AG09309 (cell line): Measurements from ENCODE around the gene MICAL3.
"Not testable (repeated sequence)": the region's sequence is repeated elsewhere in the genome, so short reads cannot be mapped to it uniquely, and the experiment has no call there.

Experiments
- DNase-seq: peaks from one replicate; pipeline ENCODE4 v3.0.0-alpha.2; 2010; ENCODE audit warnings: low read depth
- H3K4me3 ChIP-seq: 2 replicates; pipeline ENCODE4 v1.5.1; 2011; ENCODE audit warnings: mild to moderate bottlenecking, low read depth, low read length, moderate library complexity; ENCODE audit not compliant: control insufficient read depth
- TF ChIP-seq, protein P1 (sequence below): IDR thresholded peaks from 2 replicates; pipeline ENCODE4 v1.5.1; 2011; ENCODE audit warnings: mild to moderate bottlenecking, low read depth, low read length, inconsistent platforms; ENCODE audit not compliant: insufficient read depth, control insufficient read depth; ENCODE audit errors: missing control alignments

MICAL3 gene

DNA sequence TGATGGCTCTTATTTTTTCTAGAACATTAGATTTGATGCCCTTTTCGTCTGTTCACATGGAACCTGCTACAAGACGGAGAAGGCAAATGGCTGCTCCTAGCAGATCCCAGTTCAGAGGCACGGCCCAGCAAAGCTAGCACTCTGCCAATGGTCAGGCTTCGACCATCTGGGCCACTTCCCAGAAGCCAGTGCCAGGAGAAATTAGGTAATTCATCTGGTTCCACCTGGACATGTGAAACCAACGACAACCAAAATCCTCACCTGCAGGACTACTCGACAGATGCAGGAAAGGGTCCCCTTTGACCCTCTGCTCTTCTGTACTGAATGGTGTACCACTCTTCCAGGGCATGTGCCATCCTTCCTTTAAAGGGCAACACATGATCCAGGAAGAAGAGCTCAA, 25.4 kb downstream of the MICAL3 start:
- no peak overlapping the region for H3K4me3 ChIP-seq
- DNase-seq = no peak
- TF ChIP-seq, protein P1, sequence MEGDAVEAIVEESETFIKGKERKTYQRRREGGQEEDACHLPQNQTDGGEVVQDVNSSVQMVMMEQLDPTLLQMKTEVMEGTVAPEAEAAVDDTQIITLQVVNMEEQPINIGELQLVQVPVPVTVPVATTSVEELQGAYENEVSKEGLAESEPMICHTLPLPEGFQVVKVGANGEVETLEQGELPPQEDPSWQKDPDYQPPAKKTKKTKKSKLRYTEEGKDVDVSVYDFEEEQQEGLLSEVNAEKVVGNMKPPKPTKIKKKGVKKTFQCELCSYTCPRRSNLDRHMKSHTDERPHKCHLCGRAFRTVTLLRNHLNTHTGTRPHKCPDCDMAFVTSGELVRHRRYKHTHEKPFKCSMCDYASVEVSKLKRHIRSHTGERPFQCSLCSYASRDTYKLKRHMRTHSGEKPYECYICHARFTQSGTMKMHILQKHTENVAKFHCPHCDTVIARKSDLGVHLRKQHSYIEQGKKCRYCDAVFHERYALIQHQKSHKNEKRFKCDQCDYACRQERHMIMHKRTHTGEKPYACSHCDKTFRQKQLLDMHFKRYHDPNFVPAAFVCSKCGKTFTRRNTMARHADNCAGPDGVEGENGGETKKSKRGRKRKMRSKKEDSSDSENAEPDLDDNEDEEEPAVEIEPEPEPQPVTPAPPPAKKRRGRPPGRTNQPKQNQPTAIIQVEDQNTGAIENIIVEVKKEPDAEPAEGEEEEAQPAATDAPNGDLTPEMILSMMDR = no peak

DNA sequence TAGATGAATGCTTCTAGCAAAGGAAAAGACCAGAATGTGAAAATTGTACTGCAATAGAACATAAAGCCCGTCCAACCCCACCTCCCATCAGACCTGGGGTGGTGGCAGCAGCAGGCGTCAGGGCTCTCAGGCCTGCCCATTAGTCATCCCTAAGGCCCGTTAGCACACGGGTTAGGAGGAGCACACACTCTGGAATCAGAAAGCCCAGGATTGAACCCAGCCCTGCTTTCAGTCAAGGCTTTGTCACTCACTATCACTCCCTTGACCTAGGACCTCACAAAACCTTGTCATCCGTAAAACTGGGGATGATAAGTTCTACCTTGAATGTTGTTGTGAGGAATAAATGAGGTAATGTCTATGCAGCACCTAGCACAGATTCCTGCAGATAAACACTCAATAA, 26.9 kb downstream of the MICAL3 start:
- DNase-seq = no peak
- TF ChIP-seq, protein P1 = no peak
- H3K4me3 ChIP-seq = no peak overlapping the region

DNA sequence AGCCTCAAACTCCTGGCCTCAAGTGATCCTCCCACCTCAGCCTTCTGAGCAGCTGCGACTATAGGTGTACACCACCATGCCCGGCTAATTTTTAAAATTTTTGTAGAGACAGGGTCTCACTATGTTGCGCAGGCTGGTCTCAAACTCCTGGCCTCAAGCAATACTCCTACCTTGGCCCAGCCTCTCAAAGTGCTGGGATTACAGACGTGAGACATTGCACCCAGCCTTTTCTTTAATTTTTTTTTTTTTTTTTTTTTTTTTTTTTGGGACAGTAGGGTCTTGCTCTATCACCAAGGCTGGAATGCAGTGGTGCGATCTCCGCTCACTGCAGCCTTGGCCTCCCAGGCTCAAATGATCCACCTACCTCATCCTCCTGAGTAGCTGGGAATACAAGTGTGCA, 29.1 kb downstream of the MICAL3 start:
- not testable (repeated sequence) for DNase-seq, H3K4me3 ChIP-seq

DNA sequence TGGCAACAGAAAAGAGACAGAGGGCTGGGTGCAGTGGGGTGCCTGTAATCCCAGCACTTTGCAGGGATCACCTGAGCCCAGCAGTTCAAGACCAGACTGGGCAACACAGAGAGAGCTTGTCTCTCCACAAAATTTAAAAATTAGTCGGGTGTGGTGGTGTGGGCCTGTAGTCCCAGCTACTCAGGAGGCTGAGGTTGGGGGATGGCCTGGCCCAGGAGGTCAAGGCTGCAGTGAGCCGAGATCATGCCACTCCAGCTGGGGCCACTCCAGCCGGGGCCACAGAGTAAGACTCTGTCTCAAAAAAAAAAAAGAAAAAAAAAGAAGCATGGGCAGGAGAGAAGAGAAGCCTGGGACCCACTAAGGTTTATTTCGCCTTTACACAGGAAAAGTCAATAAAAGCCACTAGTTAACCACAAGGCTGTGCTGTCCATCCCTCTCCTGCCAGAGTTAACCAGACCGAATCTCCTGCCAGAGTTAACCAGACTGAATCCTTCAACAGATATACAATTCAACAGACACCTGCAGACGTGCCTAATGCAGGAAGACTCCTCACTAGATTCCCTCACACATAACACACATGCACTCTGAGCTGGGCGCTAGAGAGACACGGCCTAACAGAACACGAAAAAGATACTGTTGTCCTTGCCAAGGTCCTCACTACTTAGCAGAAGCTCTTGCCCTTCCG, 29.8 kb downstream of the MICAL3 start:
- DNase-seq = no peak
- TF ChIP-seq, protein P1 = no peak
- H3K4me3 ChIP-seq = no peak overlapping the region

DNA sequence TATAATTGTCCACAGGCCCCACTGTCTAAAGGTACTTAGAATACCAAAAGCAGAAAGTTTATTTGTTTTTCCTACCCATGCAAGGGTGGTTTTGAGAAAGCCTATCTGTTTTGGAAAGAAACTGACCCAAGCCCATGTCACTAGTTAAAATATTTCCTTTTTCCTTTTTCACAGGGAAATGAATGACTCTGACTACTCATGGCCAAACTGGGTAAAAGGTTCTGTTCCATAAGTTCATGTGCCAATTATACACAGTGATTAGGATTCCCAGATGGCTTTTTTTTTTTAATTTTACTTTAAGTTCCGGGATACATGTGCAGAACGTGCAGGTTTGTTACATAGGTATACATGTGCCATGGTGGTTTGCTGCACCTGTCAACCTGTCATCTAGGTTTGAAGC, 31.4 kb downstream of the MICAL3 start:
- DNase-seq, H3K4me3 ChIP-seq: not testable (repeated sequence)

DNA sequence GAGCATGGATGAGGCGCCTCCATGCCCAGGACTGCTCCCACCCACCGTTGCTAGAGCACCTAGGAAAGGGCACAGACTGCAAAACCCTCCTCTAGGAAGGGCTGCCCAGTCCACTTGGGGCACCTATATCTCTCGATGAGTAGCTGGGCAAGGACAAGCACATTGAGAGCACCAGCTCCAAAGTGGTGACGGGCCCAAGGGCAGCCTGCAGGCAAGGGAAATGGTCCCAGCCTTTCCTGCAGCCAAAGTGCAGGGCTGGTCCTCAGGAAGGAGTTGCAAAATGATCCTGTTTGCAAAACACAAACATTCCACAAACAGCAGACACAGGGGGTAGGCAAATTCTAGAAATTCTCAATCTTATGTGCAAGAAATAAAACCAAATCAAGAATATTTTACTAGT, 32.4 kb downstream of the MICAL3 start:
- H3K4me3 ChIP-seq = not testable (repeated sequence)

DNA sequence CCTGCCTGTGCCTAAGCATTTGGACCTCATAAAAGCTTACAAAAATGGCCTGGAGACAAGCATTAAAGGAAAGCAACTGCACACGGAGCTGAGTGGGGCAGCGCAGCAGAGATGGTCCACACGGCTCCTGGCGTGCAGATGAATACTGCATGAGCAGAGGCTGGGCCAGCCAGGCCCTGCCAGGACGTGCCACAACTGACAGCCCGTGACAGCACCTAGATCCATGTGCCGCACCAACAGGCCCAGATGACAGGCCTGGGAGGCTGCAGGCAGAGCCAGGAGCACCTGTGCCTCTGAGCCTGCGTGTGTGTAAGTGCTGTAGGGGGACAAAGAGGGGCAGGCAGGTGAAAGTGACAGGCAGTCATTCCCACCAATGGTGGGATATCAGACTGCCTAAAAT, 33.4 kb downstream of the MICAL3 start:
- DNase-seq = no peak
- TF ChIP-seq, protein P1 = no peak
- H3K4me3 ChIP-seq = no peak overlapping the region

More for the DNA sequence above, 32.4 kb downstream of the MICAL3 start:
- DNase-seq = not testable (repeated sequence)

DNA sequence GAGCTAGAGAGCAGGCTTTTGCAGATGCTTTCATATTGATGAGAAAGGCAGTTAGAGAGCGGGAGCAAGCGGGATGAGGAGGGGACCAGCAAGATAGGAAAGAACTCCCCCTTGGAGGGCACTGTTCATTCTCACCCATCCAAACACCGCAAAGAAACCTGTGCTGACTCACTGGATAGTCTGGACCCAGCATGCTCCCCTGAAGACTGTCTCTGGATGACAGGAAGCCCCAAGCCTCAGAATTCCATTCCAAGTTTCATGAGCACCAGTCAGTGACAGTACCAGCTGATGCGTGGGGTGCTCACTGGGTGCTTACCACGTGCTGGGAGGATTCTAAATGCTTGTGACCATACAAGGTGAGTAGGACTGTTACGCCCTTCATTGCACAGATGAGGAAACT, 34.2 kb downstream of the MICAL3 start:
- no peak overlapping the region for H3K4me3 ChIP-seq
- TF ChIP-seq, protein P1 = no peak
- no peak for DNase-seq
